ENCODE data around the gene CDK5RAP1.

Gene CDK5RAP1

DNA sequence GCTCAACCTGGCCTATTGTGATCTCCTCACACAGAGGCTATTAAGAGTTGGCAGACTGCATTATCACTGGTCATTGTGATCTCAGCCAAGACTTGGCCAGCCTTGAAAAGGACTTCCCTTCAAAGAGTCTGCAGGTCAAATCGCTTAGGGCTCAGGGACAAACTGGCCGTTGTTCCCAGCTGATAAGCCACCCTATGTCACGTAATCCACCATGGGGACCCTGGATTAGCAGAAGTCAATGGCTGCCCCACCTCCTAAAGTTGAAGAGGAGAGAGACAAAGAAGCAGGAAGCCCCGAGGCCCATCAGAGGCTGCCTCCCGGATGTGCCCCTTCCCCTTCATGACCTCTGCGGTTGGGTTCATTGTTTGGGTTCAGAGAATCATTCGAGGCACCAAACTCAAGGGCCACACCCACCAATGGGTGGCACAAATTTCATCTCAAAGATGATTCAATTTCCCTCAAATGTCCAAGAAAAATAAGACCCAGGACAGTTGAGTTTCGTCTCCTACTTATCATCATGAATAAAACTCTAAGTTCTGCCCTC, 61.7 kb downstream of the CDK5RAP1 start:
- TF ChIP-seq, protein P1, sequence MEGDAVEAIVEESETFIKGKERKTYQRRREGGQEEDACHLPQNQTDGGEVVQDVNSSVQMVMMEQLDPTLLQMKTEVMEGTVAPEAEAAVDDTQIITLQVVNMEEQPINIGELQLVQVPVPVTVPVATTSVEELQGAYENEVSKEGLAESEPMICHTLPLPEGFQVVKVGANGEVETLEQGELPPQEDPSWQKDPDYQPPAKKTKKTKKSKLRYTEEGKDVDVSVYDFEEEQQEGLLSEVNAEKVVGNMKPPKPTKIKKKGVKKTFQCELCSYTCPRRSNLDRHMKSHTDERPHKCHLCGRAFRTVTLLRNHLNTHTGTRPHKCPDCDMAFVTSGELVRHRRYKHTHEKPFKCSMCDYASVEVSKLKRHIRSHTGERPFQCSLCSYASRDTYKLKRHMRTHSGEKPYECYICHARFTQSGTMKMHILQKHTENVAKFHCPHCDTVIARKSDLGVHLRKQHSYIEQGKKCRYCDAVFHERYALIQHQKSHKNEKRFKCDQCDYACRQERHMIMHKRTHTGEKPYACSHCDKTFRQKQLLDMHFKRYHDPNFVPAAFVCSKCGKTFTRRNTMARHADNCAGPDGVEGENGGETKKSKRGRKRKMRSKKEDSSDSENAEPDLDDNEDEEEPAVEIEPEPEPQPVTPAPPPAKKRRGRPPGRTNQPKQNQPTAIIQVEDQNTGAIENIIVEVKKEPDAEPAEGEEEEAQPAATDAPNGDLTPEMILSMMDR (conservative IDR thresholded peaks at IDR 0.05; ENCODE audit: low read length) = no peak
- no peak for DNase-seq (ENCODE audit: low read depth)
- H3K4me3 ChIP-seq (ENCODE audit: low read length) = no peak overlapping the region

DNA sequence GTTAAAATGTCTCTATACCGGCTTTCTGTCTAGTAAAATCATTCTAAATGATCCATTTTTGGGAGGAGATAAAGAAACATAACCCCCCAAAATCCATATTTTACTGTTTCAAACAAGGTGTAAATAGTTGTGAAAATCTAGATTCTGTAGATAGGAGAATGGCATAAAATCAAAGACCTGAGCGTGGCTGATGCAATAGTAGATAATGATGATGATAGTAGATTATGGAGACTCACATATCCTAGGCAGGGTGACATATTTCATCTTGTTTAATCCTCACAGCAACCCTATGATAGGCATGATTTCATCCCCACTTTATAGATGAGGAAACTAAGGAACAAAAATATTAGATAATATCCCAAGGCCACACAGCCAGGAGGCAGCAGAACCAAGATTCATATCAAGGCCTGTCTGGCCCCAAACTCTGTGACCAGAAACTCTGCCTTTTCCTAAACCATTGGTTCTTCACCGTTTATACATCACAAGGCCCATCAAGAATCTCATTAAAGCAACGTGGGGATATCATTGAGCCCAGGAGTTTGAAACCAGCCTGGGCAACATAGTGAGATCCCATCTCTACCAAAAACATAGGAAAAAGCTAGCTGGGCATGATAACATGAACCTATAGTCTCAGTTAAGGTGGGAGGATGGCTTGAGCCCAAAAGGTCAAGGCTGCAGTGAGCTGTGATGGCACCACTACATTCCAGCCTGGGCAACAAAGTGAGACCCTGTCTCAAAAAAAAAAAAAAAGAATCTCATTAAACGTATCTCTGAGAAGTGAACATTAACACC, 62.7 kb downstream of the CDK5RAP1 start:
- no peak for DNase-seq (ENCODE audit: low read depth)
- no peak overlapping the region for H3K4me3 ChIP-seq (ENCODE audit: low read length)
- TF ChIP-seq, protein P1 (conservative IDR thresholded peaks at IDR 0.05; ENCODE audit: low read length) = no peak

DNA sequence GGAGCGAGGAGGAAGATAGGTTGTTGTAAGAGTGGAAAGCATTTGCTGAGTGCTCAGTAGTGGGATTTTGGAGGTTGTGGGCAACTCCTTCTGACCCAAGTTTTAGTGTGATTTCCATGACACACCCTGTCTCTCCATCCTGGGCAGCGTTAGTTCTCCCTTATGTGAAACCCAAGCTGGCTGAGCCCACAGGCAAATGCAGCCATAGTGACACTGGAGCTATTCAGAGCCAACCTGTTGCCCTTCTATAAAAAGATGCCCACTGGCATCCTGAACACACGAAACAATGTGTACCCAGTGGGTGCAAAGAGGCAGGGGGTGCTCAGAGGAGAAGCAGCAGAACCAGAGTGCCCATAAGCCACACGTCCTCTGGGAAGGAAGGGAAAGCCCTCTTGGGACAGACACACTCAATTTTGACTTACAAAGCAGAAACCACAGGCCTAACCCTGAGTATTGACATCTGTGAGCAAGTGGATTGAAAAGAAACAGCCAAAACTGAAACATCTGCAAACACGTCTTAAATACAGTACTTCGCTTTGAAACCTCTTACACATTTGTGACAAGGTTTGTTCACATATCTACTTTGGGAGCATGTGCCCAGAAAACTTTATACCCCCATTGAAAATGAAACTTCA, 63.7 kb downstream of the CDK5RAP1 start:
- no peak for DNase-seq (ENCODE audit: low read depth)

DNA sequence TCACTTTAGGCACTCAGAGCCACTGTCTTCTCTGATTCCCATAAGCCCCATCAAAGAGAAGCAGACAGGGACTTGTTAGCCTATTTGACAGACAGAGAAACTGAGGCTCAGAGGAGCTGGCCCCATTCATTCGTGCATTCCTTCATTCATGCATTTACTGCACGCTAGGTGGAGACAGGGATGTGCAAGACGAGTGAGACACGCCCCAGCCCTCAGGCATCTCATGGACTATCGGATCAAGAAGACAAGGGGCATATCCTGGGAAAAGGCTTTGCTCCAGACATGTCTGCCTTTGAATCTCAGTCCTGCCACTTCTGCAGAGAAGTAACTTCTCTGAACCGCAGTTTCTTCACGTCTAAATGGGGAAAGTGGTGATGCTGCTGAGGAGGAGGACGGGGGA, 64.2 kb downstream of the CDK5RAP1 start:
- TF ChIP-seq, protein P1 (conservative IDR thresholded peaks at IDR 0.05; ENCODE audit: low read length) = no peak
- no peak for DNase-seq (ENCODE audit: low read depth)
- H3K4me3 ChIP-seq (ENCODE audit: low read length) = no peak overlapping the region

More for the DNA sequence above, 63.7 kb downstream of the CDK5RAP1 start:
- TF ChIP-seq, protein P1 (conservative IDR thresholded peaks at IDR 0.05; ENCODE audit: low read length) = no peak
- no peak overlapping the region for H3K4me3 ChIP-seq (ENCODE audit: low read length)

DNA sequence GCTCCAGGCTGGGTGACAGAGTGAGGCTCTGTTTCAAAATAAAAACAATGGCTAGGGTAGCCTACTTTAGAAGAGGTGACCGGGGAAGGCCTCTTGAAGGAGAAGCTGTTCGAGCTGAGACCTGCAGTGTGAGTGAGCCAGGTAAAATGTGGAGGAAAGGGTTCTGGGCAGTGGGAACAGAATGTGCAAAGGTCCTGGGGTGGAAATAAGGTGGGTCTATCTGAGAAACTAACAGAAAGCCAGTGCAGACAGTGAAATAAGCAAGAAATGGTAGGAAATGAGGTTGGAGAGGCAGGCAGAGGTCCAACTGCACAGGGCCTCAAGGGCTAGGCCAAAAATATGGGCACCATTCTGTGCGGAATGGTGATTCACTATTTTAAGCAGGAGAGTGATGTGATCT, 64.9 kb downstream of the CDK5RAP1 start:
- DNase-seq (ENCODE audit: low read depth) = no peak
- TF ChIP-seq, protein P1 (conservative IDR thresholded peaks at IDR 0.05; ENCODE audit: low read length) = no peak
- H3K4me3 ChIP-seq (ENCODE audit: low read length) = no peak overlapping the region

DNA sequence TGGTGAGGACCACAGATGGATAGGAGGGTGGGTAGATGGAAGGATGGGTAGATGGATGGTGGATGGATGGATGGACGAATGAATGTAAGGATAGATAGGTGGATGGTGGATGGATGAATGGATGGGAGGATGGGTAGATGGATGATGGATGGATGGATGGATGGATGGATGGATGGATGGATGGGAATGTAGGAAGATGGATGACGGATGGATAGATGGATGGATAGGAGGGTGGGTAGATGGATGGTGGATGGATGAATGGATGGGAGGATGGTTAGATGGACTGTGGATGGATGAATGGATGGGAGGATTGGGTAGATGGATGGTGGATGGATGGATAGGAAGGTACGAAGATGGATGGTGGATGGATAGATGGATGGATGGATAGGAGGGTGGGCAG, 67.2 kb downstream of the CDK5RAP1 start:
- no peak overlapping the region for H3K4me3 ChIP-seq (ENCODE audit: low read length)
- TF ChIP-seq, protein P1 (conservative IDR thresholded peaks at IDR 0.05; ENCODE audit: low read length) = no peak
- DNase-seq (ENCODE audit: low read depth) = no peak
